ENCODE data around the gene LY9.

The LY9 gene

DNA sequence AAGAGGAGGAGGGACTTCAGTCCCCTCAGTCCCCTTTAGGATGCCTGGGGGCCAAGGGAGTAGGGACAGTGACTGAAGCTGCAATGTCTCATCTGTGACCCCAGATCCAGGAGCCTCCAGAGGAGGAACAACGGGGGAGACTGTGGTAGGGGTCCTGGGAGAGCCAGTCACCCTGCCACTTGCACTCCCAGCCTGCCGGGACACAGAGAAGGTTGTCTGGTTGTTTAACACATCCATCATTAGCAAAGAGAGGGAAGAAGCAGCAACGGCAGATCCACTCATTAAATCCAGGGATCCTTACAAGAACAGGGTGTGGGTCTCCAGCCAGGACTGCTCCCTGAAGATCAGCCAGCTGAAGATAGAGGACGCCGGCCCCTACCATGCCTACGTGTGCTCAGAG is 18.3 kb downstream of the LY9 start:
- Histone ChIP-seq H3K27me3 (ENCODE audit: control insufficient read depth, insufficient read depth, low read length) (no peaks in the 10 kb centered on the region), H3K4me1 (ENCODE audit: control insufficient read depth, insufficient read depth, low read length) (0 out of 2 replicates have a peak, but pooled peaks cover 1% of the 10 kb centered on the region), H3K4me3 (ENCODE audit: low read length) (no peak overlapping the region), H3K9me3 (ENCODE audit: control insufficient read depth, insufficient read depth, low read length) (no peaks in the 10 kb centered on the region), H3K27ac (ENCODE audit: low read length) (no peak overlapping the region), H3K36me3 (ENCODE audit: control insufficient read depth, insufficient read depth, low read length) (no peaks in the 10 kb centered on the region)
- DNase-seq (ENCODE audit: low read depth, low spot score): no peak
- no CpG with 5 or more reads among the region's 6 CpGs for WGBS (ENCODE audit: insufficient coverage, insufficient read length)

- no CpG with 5 or more reads among the region's 8 CpGs for WGBS (ENCODE audit: insufficient coverage, insufficient read length)
- no peaks in the 10 kb centered on the region for H3K9me3 ChIP-seq (ENCODE audit: control insufficient read depth, insufficient read depth, low read length)
- DNase-seq (ENCODE audit: low read depth, low spot score): no peak
- H3K4me3 ChIP-seq (ENCODE audit: low read length): no peak overlapping the region
- no peak overlapping the region for H3K27ac ChIP-seq (ENCODE audit: low read length)
- no peaks in the 10 kb centered on the region for H3K36me3 ChIP-seq (ENCODE audit: control insufficient read depth, insufficient read depth, low read length)
- 0 out of 2 replicates have a peak, but pooled peaks cover 1% of the 10 kb centered on the region for H3K4me1 ChIP-seq (ENCODE audit: control insufficient read depth, insufficient read depth, low read length)
- H3K27me3 ChIP-seq (ENCODE audit: control insufficient read depth, insufficient read depth, low read length): no peaks in the 10 kb centered on the region
Observed at GRCh38 chr1:160814856-160815255, 18.9 kb downstream of the LY9 start.

DNA sequence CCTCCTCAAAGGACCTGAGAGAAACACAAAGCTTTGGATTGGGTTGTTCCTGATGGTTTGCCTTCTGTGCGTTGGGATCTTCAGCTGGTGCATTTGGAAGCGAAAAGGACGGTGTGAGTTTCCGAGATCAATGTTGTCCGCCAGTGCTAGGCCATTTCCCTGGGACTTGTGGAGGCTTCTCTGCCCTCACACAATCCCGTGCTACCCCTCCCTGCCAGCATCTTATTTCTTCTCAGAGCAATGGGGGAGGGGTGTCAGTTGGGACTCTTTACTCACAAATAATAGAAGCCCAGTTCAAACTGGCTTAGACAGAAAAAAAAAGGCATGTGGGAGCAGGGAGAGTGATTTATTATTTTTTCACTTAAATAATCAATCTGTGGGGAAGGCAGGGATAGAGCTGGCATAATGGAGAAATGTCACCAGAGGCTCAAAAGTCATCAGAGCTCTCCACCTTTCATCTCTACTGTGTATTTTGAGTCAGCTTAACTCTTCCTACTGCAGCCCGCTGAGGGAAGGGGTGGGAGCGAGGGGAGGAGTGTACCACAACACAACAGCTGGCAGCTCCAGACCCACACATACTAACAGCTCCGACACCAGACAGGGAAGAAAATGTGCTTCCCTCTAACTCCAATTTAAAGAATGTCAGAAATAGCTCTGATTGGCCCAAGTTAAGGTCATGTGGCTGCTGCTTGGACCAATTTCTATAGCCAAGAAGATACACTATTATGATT is 22.4 kb downstream of the LY9 start:
- DNase-seq (ENCODE audit: low read depth, low spot score): no peak
- Histone ChIP-seq H3K4me3 (ENCODE audit: low read length) (no peak overlapping the region), H3K36me3 (ENCODE audit: control insufficient read depth, insufficient read depth, low read length) (no peaks in the 10 kb centered on the region), H3K9me3 (ENCODE audit: control insufficient read depth, insufficient read depth, low read length) (no peaks in the 10 kb centered on the region), H3K4me1 (ENCODE audit: control insufficient read depth, insufficient read depth, low read length) (0 out of 2 replicates have a peak, but pooled peaks cover 1% of the 10 kb centered on the region), H3K27ac (ENCODE audit: low read length) (no peak overlapping the region), H3K27me3 (ENCODE audit: control insufficient read depth, insufficient read depth, low read length) (no peaks in the 10 kb centered on the region)
- WGBS (ENCODE audit: insufficient coverage, insufficient read length): no CpG with 5 or more reads among the region's 9 CpGs

- no CpG with 5 or more reads among the region's 3 CpGs for WGBS (ENCODE audit: insufficient coverage, insufficient read length)
- no peaks in the 10 kb centered on the region for H3K27me3 ChIP-seq (ENCODE audit: control insufficient read depth, insufficient read depth, low read length)
- DNase-seq (ENCODE audit: low read depth, low spot score): no peak
- H3K4me3 ChIP-seq (ENCODE audit: low read length): no peak overlapping the region
- no peak overlapping the region for H3K27ac ChIP-seq (ENCODE audit: low read length)
- no peaks in the 10 kb centered on the region for H3K36me3 ChIP-seq (ENCODE audit: control insufficient read depth, insufficient read depth, low read length)
- H3K4me1 ChIP-seq (ENCODE audit: control insufficient read depth, insufficient read depth, low read length): 0 out of 2 replicates have a peak, but pooled peaks cover 1% of the 10 kb centered on the region
- no peaks in the 10 kb centered on the region for H3K9me3 ChIP-seq (ENCODE audit: control insufficient read depth, insufficient read depth, low read length)
Observed at GRCh38 chr1:160819186-160819585, 23.2 kb downstream of the LY9 start.

- Histone ChIP-seq H3K27me3 (ENCODE audit: control insufficient read depth, insufficient read depth, low read length) (no peaks in the 10 kb centered on the region), H3K36me3 (ENCODE audit: control insufficient read depth, insufficient read depth, low read length) (no peaks in the 10 kb centered on the region), H3K4me3 (ENCODE audit: low read length) (no peak overlapping the region), H3K4me1 (ENCODE audit: control insufficient read depth, insufficient read depth, low read length) (0 out of 2 replicates have a peak, but pooled peaks cover 1% of the 10 kb centered on the region), H3K27ac (ENCODE audit: low read length) (no peak overlapping the region), H3K9me3 (ENCODE audit: control insufficient read depth, insufficient read depth, low read length) (no peaks in the 10 kb centered on the region)
- no CpG with 5 or more reads among the region's 8 CpGs for WGBS (ENCODE audit: insufficient coverage, insufficient read length)
- DNase-seq (ENCODE audit: low read depth, low spot score): no peak
Observed at GRCh38 chr1:160821627-160822026, 25.7 kb downstream of the LY9 start.

DNA sequence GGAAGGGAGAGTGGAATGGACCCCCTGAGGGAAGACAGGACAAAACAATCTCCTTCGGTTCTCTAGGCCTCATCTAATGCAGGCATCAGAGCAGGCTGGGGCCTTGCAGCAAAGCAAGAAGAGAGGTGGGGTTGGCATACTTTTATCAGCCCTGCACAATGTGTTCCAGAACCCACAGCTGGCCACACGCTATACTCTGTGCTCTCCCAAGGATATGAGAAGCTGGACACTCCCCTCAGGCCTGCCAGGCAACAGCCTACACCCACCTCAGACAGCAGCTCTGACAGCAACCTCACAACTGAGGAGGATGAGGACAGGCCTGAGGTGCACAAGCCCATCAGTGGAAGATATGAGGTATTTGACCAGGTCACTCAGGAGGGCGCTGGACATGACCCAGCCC is 27.3 kb downstream of the LY9 start:
- Histone ChIP-seq H3K36me3 (ENCODE audit: control insufficient read depth, insufficient read depth, low read length) (no peaks in the 10 kb centered on the region), H3K27ac (ENCODE audit: low read length) (no peak overlapping the region), H3K4me3 (ENCODE audit: low read length) (no peak overlapping the region), H3K9me3 (ENCODE audit: control insufficient read depth, insufficient read depth, low read length) (no peaks in the 10 kb centered on the region), H3K27me3 (ENCODE audit: control insufficient read depth, insufficient read depth, low read length) (no peaks in the 10 kb centered on the region), H3K4me1 (ENCODE audit: control insufficient read depth, insufficient read depth, low read length) (no peaks in the 10 kb centered on the region)
- DNase-seq (ENCODE audit: low read depth, low spot score): no peak
- no CpG with 5 or more reads among the region's 3 CpGs for WGBS (ENCODE audit: insufficient coverage, insufficient read length)

DNA sequence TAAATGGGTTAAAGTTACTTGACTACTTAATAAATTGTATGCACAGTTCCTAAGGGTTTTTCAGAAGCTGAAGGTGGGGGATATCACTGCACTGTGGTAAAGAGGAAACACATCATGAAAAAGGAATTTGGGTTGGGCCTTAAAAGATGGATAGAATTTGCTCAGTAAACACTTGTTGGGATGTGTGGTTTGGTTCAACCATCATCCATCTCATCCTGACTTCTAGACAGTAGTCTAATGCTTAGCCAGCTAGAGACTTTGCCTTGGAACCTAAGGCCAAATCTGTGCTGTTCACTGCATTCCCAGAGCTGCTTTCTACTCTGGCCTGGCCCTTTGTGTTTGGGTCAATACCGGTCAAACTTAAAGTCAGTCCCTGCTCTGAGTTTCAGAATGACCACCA is 30.6 kb downstream of the LY9 start:
- Histone ChIP-seq H3K4me1 (ENCODE audit: control insufficient read depth, insufficient read depth, low read length) (no peaks in the 10 kb centered on the region), H3K4me3 (ENCODE audit: low read length) (no peak overlapping the region), H3K27ac (ENCODE audit: low read length) (no peak overlapping the region), H3K9me3 (ENCODE audit: control insufficient read depth, insufficient read depth, low read length) (no peaks in the 10 kb centered on the region), H3K27me3 (ENCODE audit: control insufficient read depth, insufficient read depth, low read length) (no peaks in the 10 kb centered on the region), H3K36me3 (ENCODE audit: control insufficient read depth, insufficient read depth, low read length) (no peaks in the 10 kb centered on the region)
- no CpG with 5 or more reads among the region's 1 CpG for WGBS (ENCODE audit: insufficient coverage, insufficient read length)
- no peak for DNase-seq (ENCODE audit: low read depth, low spot score)

GRCh38 chr1:160827418-160827817 is 31.4 kb downstream of the LY9 start:
- DNase-seq (ENCODE audit: low read depth, low spot score): no peak
- H3K9me3 ChIP-seq (ENCODE audit: control insufficient read depth, insufficient read depth, low read length): no peaks in the 10 kb centered on the region
- no CpG with 5 or more reads among the region's 2 CpGs for WGBS (ENCODE audit: insufficient coverage, insufficient read length)

GRCh38 chr1:160829766-160830165 is 33.8 kb downstream of the LY9 start:
- no CpG with 5 or more reads among the region's 1 CpG for WGBS (ENCODE audit: insufficient coverage, insufficient read length)
- no peak overlapping the region for H3K27ac ChIP-seq (ENCODE audit: low read length)
- no peaks in the 10 kb centered on the region for H3K4me1 ChIP-seq (ENCODE audit: control insufficient read depth, insufficient read depth, low read length)
- no peaks in the 10 kb centered on the region for H3K27me3 ChIP-seq (ENCODE audit: control insufficient read depth, insufficient read depth, low read length)
- no peak overlapping the region for H3K4me3 ChIP-seq (ENCODE audit: low read length)
- H3K9me3 ChIP-seq (ENCODE audit: control insufficient read depth, insufficient read depth, low read length): no peaks in the 10 kb centered on the region
- no peak for DNase-seq (ENCODE audit: low read depth, low spot score)
- no peaks in the 10 kb centered on the region for H3K36me3 ChIP-seq (ENCODE audit: control insufficient read depth, insufficient read depth, low read length)

More at GRCh38 chr1:160827418-160827817, 31.4 kb downstream of the LY9 start:
- H3K4me1 ChIP-seq (ENCODE audit: control insufficient read depth, insufficient read depth, low read length): no peaks in the 10 kb centered on the region
- no peak overlapping the region for H3K27ac ChIP-seq (ENCODE audit: low read length)
- H3K27me3 ChIP-seq (ENCODE audit: control insufficient read depth, insufficient read depth, low read length): no peaks in the 10 kb centered on the region
- H3K36me3 ChIP-seq (ENCODE audit: control insufficient read depth, insufficient read depth, low read length): no peaks in the 10 kb centered on the region
- H3K4me3 ChIP-seq (ENCODE audit: low read length): no peak overlapping the region

DNA sequence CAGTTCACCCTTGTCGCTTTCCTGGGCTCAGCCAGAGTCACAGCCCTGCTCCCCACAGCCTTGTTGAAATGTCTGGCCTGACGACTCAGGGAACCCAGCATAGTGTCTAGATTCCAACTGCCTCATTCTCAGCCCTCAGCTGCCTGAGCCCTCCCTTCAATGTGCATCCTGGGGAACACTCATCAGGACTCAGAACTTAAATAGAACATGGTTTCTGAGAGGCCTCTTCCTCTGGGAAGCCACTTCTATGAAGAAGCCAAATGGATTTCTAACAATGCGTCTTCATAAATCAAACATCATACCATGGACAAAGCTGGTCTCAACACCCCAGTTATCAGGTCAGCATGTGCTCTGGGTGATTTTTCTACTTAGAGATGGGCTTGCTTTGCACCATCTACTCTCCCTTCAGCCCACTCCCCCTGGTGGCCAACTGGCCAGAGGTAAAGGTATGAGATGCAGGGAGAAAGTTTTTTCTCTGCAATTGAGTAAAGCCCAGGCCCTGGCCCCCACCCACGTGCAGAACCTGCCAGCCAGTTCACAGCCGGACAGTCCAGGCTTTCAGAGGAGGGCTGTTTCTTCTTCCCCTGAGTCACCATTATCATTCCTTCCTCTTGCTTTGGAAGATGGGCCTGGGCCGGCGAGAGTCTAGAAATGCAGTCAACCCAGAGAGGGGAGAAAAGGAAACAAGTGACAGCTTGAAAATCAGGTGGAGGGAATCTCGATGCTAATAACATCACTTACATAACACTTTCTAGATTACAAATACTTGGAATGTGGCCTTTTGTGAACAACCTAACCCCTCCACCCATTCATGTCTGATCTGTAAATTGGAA is 34.6 kb downstream of the LY9 start:
- H3K4me3 ChIP-seq (ENCODE audit: low read length): no peak overlapping the region
- peak; percentile 66 for DNase-seq (ENCODE audit: low read depth, low spot score)
- H3K9me3 ChIP-seq (ENCODE audit: control insufficient read depth, insufficient read depth, low read length): no peaks in the 10 kb centered on the region
- H3K27ac ChIP-seq (ENCODE audit: low read length): no peak overlapping the region
- WGBS (ENCODE audit: insufficient coverage, insufficient read length): no CpG with 5 or more reads among the region's 8 CpGs
- H3K4me1 ChIP-seq (ENCODE audit: control insufficient read depth, insufficient read depth, low read length): no peaks in the 10 kb centered on the region
- H3K27me3 ChIP-seq (ENCODE audit: control insufficient read depth, insufficient read depth, low read length): no peaks in the 10 kb centered on the region
- H3K36me3 ChIP-seq (ENCODE audit: control insufficient read depth, insufficient read depth, low read length): no peaks in the 10 kb centered on the region
